CD4-positive, alpha-beta T cell treated with Interleukin-17A for 4 hours (primary cell): ENCODE results near the gene CCT8.

ENCODE experiments used
- DNase-seq: peaks from one replicate; pipeline ENCODE4 v3.0.0-alpha.2; 2020; ENCODE audit warnings: mixed read lengths

Gene CCT8

GRCh38 chr21:29076731-29077640 lies 3.5 kb upstream of the CCT8 start:
- peak; percentile 59 for DNase-seq

DNA sequence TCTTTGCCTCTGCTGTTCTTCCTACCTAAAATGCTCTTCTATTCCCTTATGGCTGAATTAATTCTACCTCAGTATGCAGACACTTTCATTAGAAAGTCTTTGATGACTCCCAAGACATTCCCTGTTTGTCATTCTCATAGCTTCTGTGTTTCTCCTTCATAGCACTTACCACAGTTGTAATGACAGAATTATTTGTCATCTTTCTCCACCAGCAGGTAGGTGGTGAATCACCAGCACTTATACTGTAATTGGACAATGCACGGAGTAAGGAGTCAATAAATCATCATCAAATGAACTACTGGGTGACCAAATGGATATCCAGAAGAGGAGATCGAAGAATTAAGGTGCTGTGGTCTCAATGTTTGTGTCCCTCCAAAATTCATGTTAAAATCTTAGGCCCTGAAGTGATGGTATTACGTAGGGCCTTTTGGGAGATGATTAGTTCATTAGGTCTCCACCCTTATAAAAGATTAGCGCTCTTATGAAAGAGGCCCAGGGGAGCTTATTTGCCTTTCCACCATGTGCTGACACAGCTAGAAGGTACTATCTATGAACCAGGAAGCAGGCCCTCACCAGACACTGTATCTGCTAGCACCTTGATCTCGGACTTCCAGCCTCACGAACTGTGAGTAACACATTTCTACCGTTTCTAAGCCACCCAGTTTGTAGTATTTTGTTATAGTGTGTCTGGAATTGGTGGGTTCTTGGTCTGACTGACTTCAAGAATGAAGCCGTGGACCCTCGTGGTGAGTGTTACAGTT lies 2.4 kb upstream of the CCT8 start:
- DNase-seq = no peak

DNA sequence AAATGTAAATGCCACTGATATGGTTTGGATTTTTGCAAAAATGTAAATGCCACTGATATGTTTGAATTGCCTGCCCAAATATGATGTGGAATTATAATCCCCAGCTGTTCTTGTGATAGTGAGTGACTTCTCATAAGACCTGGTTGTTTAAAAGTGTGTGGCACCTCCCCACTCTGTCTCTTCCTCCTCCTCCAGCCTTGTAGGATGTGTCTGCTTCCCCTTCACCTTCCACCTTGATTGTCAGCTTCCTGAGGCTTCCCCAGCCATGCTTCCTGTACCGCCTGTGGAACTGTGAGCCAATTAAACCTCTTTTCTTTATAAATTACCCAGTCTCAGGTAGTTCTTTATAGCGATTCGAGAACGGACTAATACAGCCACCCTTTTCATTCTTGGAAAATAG lies 1.3 kb upstream of the CCT8 start:
- DNase-seq = no peak

- DNase-seq = no peak
Observed at GRCh38 chr21:29074007-29074376, 544 bp upstream of the CCT8 start.

DNA sequence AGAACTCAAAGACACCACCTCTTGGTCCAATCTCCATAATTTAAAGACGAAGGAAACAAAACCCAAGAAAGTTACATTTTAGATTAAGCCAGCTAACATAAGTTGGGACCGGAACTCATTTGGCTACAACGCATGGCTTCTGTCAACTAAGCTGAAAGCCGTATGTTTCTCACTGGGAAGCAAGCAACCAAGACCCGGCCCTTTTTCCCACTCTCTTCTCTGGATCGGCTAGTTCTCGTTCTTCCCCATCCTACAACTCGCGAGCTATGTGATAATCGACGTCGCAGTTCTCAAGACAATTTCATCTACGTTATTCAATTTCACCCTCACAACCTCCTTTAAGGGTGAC lies 601 bp downstream of the CCT8 start:
- no peak for DNase-seq

GRCh38 chr21:29064850-29065481 lies 8.5 kb downstream of the CCT8 start:
- DNase-seq = no peak

- no peak for DNase-seq
Observed at GRCh38 chr21:29056538-29057050, 16.9 kb downstream of the CCT8 start.

DNA sequence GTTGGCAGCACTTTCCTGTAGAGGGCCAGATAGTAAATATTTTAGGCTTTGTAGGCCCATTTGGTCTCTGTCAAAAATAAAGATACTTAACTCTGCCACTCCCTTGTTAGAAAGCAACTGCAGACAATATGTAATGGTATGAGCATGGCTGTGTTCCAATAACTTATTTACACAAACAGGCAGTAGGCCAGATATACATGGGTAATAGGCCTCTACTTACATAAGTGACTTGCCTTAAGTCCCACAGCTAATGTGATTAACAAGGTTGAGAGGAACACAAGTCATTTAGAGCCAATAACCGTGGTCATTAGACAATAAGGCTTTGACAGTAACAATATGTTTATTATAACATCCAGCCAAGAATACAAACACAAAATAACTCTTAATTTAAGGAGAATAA lies 17.4 kb downstream of the CCT8 start:
- DNase-seq = no peak

DNA sequence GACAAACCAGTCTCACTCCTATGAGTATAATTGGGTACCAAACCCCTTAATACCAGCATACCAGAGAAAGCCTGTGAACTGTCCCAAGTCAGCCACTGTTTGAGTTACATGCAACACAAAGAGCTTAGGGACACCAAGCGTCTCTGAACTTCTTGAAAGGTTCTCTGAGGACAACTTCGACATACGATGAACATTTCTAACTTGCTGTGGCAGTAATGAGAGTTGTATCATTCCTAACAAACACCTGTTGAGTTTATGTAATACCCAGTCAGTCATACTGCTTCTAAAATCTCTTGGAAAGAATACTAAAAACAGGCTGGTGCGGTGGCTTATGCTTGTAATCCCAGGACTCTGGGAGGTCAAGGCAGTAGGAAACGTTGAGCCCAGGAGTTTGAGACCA lies 18.4 kb downstream of the CCT8 start:
- no peak for DNase-seq

DNA sequence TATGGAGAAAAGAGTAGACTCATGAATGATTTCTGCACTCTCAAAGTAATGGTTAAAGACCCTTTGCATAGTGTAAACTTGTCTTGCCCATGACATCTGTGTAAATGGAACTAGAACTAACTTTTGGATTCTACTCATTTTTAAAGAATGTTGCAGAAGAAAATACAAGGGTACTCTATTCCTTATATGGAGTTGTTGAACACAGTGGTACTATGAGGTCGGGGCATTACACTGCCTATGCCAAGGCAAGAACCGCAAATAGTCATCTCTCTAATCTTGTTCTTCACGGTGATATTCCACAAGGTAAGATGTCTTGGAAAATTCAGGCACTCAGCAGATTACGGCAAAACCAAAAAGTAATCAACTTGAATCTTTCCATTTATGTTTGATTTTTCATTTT lies 19.8 kb downstream of the CCT8 start:
- no peak for DNase-seq

DNA sequence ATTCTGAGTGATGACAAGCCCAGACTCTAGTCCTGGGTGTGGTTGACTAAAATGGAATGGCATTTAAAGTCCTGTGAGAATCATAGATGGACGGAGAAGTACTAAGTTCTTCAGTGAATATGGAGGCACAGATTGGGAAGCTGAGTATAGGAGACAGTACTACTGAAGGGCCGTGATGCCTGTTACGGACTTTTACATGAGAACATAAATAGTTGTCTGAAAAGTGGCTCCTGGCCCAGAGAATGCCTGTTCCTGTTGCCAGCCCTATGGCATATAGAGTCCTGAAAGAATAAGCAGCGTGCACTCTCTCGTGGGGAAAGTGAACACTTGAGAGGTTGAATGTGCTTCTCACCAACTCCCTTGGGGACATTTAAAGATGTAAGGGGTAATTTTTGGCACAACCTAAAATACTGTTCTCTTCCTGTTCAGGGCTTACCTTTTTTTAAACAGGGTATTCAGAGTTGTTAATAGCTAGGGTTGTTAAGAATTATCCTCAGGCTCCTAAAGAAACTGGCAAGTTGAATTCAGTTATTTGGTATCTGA lies 20.4 kb downstream of the CCT8 start:
- DNase-seq = no peak

DNA sequence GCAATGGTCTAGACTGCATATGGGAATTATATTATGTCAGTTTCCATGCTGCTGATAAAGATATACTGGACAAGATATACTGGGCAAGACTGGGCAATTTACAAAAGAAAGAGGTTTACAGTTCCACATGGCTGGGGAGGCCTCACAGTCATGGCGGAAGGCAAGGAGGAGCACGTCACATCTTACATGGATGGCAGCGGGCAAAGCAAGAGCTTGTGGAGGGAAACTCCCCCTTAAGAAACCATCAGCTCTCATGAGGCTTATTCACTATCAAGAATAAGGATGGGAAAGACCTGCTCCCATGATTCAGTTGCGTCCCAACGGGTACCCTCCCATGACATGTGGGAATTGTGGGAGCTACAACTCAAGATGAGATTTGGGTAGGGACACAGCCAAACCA lies 21.2 kb downstream of the CCT8 start:
- DNase-seq = no peak

GRCh38 chr21:29034678-29035077 lies 38.8 kb downstream of the CCT8 start:
- DNase-seq = no peak

GRCh38 chr21:29033871-29034270 lies 39.6 kb downstream of the CCT8 start:
- DNase-seq = no peak

- DNase-seq = no peak
Observed at GRCh38 chr21:29033301-29033700, 40.1 kb downstream of the CCT8 start.

- DNase-seq = no peak
Observed at GRCh38 chr21:29030909-29031308, 42.5 kb downstream of the CCT8 start.

GRCh38 chr21:29029524-29029923 lies 43.9 kb downstream of the CCT8 start:
- DNase-seq = no peak

DNA sequence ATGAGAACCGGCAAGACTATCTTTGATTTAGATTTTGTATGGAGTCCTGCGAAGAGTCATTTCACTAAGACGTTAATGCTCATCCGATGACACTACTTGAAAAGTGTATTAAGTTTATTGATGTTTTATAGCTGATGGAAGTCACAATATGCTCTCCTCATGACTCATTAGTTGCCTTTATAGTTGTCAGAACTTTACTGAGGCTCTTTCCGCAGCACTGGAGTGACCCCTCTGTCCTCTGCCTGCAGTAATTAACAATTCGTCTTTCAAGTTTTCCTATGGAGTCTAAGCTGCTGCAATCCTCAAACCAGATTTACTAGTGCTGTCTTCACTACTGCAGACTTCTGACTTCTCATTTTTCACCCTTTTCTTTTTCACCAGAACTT lies 48.1 kb downstream of the CCT8 start:
- no peak for DNase-seq

GRCh38 chr21:29024474-29025327 lies 48.7 kb downstream of the CCT8 start, which contains the start of gene USP16:
TSS of gene USP16 (plus strand) at chr21:29024668. CDS start at chr21:29027914, 3,246 bp downstream.
- DNase-seq = peak; percentile 97

- peak; percentile 24 for DNase-seq
Observed at GRCh38 chr21:29022166-29022565, 51.3 kb downstream of the CCT8 start.

DNA sequence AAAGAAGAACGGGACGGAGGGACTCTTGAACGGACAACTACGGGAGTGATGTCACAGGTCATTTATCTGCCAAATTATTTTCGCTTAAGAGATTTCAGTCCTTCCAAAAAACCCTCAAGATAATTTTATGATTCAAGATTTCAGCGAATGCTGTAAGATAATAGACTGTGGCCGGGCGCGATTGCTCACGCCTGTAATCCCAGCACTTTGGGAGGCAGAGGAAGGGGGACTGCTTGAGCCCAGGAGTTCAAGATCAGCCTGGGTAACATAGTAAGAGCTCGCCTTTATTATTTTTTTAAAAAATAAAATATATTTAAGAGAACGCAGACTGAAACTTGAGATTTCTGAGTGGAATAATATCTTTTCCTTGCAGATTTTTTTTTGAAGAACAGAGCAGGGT lies 54.9 kb downstream of the CCT8 start:
- DNase-seq = peak; percentile 12

GRCh38 chr21:29017639-29018237 lies 55.7 kb downstream of the CCT8 start:
- DNase-seq = no peak
